SIG-M5 (cell line): Measurements from ENCODE around the gene HNRNPA3.
"Not testable (repeated sequence)": the region's sequence is repeated elsewhere in the genome, so short reads cannot be mapped to it uniquely, and the experiment has no call there.

Experiments
- DNase-seq: peaks from one replicate; lab custom pipeline; 2025; lab: John Stamatoyannopoulos, UW

Gene HNRNPA3

DNA sequence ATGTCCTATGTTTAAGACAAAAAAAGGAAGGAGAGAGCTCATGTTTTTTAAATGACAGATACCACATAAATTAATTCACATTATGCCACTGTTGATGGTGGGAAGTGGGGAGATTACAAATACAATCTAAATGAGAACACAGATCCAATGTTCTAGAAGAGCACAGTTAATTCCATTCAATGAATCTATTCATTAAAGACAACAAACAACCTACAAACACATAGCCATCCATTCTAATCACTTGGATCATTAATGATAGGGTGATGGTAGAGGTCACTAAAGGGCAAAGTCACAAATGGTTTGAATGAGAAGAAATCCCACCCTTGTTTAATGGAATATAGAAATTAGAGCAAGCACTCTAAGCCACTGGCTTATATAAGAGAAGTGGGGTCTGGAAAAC lies 21.7 kb downstream of the HNRNPA3 start:
- DNase-seq = no peak

GRCh38 chr2:177235855-177236437 lies 23.4 kb downstream of the HNRNPA3 start:
- DNase-seq = no peak

DNA sequence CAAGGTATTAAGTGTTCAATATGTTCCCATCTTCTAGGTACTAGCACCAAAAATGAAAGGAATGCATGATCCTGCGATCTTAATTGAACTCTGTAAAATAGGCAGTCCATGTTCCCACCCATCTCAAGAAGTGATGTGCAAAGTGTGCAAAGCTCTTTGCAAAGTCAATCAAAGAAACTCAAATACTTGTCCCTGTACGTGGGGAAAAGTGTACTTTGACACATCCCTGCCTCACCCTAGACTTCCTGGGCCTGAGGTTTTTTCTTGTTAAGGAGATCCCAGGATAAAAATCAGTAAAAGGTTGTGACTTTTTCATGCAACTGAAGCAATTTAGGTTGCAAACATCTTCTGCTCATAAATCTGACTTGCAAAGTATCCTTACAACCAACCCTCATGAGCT lies 25.3 kb downstream of the HNRNPA3 start:
- DNase-seq = no peak

DNA sequence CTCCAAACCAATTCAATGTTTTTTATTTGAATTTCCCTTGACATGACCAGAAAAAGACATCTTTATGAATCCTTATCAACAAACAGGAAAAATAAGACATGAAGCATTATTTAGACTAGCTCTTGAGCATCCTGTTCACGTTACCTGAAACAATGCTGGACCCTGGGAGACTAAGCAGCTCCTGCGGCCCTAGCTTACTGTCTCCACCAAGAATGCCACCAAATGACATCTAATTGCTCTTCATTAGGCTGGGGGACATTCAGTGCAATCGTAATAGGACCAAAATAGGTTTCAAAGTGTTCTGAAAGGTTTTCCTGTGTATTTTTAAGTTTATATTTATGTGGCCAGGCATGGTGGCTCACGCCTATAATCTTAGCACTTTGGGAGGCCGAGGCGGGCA lies 26.5 kb downstream of the HNRNPA3 start:
- no peak for DNase-seq

GRCh38 chr2:177239932-177240630 lies 27.5 kb downstream of the HNRNPA3 start:
- DNase-seq = peak; percentile 95

GRCh38 chr2:177241711-177242120 lies 29.1 kb downstream of the HNRNPA3 start:
- DNase-seq = no peak

GRCh38 chr2:177242121-177242987 lies 29.8 kb downstream of the HNRNPA3 start:
- DNase-seq = no peak

GRCh38 chr2:177243073-177243472 lies 30.5 kb downstream of the HNRNPA3 start:
- no peak for DNase-seq

DNA sequence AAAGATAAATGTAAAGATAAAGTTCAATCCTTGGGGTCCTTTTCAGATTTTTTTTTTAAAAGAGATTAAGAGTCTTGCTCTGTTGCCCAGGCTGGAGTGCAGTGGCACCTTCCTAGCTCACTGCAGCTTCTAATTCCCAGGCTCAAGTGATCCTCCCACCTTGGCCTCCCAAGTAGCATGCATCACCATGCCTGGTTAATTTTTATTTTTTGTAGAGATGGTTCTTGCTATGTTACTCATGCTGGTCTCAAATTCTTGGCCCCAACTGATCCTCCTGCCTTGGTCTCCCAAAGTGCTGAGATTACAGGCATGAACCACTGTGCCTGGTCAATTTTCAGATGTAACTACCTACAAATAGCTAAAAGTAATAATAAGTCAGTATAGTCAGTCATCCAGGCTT lies 30.9 kb downstream of the HNRNPA3 start:
- DNase-seq = no peak

DNA sequence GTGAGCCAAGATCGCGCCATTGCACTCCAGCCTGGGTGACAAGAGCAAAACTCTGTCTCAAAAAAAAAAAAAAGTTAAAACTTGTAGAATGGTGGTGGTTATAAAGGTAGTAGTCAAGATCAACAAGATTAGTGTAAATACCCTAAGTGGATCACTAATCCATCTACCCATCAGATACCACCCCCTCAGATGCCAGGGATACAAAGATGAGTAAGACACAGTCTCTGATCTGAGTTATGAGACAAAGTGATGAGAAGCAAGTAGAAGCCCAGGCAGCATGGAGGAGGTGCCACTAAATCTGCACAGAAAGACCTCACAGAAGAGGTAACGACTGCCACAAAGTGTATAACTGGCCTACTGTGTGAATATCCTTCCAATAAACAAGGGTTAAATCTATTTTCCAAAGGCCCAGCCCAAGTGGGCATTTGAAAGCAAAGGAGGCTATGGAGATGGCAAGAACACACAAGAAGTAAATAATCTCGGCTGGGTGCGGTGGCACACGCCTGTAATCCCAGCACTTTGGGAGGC lies 31.7 kb downstream of the HNRNPA3 start:
- no peak for DNase-seq

- no peak for DNase-seq
These were observed 32.4 kb downstream of the HNRNPA3 start for GRCh38 chr2:177245010-177245422.

DNA sequence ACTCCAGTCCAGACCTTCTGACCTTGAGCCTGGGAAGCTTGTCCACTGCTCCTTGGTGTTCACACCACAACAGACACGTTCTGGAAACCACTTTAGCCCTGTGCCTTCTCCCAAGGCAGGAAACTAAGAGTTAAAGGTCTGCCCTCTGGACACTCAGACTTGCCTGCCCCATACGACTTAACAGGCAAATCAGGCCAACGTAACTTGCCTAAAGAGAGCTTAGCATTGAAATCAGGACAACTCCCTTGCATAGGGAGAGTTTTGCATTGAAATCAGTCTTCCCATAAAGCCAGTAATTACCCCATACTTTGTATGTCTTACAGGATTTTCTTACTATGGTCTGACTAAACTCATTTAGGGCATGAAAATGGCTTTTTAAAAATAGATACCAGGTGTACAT lies 33.4 kb downstream of the HNRNPA3 start:
- DNase-seq = no peak

DNA sequence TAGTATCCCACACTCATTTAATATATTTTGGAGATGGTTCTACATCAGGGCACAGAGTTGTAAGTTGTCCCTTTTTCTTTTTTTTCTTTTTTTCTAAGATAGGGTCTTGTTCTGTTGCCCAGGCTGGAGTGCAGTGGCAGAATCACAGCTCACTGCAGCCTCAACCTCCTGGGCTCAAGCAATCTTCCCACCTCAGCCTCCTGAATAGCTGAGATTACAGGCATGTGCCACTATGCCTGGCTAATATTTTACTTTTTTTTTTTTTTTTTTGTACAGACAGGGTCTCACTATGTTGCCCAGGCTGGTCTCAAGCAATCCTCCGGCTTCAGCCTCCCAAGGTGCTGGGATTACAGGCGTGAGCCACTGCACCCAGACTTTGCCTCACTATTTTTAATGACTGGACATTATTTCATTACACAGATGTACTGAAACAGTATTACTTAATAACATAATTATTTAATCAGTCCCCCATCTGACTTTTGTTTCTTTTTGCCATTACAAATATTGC lies 34.0 kb downstream of the HNRNPA3 start:
- DNase-seq = not testable (repeated sequence)

DNA sequence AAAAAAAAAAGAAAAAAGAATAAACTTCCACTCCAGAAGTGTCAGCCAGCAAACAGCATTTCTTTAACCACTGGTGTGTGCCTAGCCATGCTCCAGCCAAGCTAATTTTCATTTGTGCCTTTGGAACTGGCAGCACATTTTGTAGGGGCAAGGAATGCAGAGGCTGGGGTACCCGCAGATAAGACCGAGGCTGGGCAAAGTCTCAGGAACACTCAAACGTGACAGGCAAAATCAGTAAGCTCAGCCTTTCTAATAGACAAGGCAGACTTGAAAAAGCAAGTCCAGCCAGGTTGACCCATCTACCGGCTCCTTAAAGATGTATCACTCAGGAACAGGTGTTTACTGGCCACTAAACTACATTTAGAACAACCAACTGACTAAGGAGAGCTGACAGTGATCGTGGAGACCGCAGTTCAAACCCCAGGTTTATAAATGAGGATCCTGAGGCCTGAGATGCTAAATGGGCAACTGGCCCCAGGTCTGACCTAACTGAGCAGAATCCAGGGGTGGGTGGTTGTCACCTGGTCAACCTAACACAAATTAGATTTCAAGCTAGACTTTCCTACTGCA lies 35.2 kb downstream of the HNRNPA3 start:
- DNase-seq = no peak

DNA sequence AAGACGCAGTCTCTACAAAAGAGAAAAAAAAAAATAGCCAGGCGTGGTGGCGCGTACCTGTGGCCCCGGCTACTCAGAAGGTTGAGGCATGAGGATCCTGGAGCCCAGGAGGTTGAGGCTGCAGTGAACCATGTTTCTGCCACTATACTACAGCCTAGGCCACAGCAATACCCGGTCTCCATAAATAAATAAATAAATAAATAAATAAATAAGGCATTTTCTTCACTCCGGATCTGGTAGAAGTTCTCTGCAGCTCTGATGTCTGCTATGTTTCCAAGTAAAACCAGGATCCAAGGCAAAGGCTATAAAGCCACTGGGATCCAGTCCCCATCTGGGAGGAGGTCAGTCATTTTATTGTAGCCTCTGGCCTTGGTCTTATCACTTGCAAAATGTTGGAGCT lies 36.4 kb downstream of the HNRNPA3 start:
- no peak for DNase-seq

DNA sequence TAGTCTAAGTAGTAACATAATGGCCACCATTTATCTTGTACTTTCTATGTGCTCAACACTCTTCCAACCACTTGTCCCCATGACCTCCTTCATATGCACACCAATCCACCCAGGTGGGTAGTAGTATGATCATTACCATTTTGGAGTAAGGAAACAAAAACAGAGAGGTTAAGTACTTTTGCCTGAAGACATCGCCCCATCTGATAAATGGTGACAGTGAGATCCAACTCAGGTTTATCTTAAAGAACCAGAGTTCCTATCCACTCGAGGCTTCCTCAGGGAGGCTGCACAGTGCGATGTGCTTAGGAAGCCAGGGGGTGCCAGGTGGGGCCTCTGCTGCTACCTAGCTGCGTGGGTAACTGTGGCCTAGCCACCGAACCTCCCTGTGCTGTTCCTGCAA lies 37.9 kb downstream of the HNRNPA3 start:
- DNase-seq = no peak

DNA sequence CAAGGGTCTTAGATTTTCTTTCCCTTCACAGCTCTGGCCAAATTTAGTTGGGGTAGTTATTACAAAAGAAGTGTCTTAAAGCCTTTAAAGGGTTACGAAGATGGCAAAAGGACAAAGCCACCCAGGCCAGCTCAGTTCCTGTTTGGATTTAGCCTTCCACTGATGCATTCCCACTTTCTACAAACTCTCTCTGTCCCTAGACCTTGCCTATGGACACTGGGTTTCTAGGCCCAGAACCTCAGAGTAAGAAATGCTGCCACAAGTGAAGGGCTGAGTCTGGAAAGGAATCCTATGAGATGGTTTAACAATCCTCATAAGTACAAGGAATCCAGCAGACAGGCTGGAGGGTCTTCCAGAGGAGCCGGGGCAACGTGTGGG lies 38.6 kb downstream of the HNRNPA3 start:
- DNase-seq = no peak

GRCh38 chr2:177252808-177253531 lies 40.4 kb downstream of the HNRNPA3 start:
- DNase-seq = no peak

- no peak for DNase-seq
These were observed 41.1 kb downstream of the HNRNPA3 start for GRCh38 chr2:177253704-177254103.

GRCh38 chr2:177254433-177255226 lies 42.0 kb downstream of the HNRNPA3 start:
- DNase-seq = no peak

DNA sequence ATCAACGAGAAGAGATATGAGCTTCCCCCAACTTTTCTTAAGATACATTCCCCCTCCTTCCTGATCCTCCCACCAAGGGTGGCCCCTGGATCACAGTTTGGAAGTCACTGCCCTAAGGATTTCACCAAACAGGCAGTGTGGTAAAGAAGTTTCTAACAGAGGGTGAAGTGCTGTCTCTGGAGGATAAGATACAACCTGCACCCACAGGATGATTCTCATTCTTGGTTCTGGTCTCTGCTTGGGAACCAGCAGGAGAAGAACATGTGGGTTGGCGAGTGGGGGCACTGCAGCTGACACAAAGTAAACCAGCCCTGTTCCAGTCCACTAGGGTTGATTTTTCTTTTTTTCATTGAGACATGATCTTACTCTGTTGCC lies 42.6 kb downstream of the HNRNPA3 start:
- DNase-seq = no peak
